Measurements from ENCODE around the gene PRDM16. TPM values are rescaled to one million over a fixed set of nuclear protein-coding genes. Genes with fewer than 3 reads are reported as not detected.

PRDM16 gene
- total RNA-seq, 4 donors from 2014 or later = 0.26 to 7.7 (median 0.35) TPM; not detected in 1

- DNase-seq = no peak
- no peaks in the 10 kb centered on the region for H3K36me3 ChIP-seq
- intact Hi-C loops (cut with DNase I; ENCODE audit: low total_unique reads) = no loop called here
- no peaks in the 10 kb centered on the region for H3K9me3 ChIP-seq
- H3K27ac ChIP-seq = no peak overlapping the region
- TF ChIP-seq POLR2A (IDR thresholded peaks at IDR 0.05) (no peak), CTCF (IDR thresholded peaks at IDR 0.05) (no peak)
- H3K27me3 ChIP-seq = no peaks in the 10 kb centered on the region
- no peaks in the 10 kb centered on the region for H3K4me1 ChIP-seq
- H3K4me3 ChIP-seq = no peak overlapping the region
These were observed 361.8 kb downstream of the PRDM16 start for GRCh38 chr1:3430820-3431219.

GRCh38 chr1:3431266-3431665, 362.3 kb downstream of the PRDM16 start:
- H3K27ac ChIP-seq = no peak overlapping the region

GRCh38 chr1:3431686-3432085, 362.7 kb downstream of the PRDM16 start:
- no peaks in the 10 kb centered on the region for H3K27me3 ChIP-seq
- no peak for DNase-seq
- no peak overlapping the region for H3K4me3 ChIP-seq
- intact Hi-C loops (cut with DNase I; ENCODE audit: low total_unique reads) = no loop called here
- no peaks in the 10 kb centered on the region for H3K4me1 ChIP-seq
- no peaks in the 10 kb centered on the region for H3K36me3 ChIP-seq
- no peaks in the 10 kb centered on the region for H3K9me3 ChIP-seq
- no peak overlapping the region for H3K27ac ChIP-seq
- TF ChIP-seq CTCF (IDR thresholded peaks at IDR 0.05) = no peak

More at GRCh38 chr1:3431266-3431665, 362.3 kb downstream of the PRDM16 start:
- Histone ChIP-seq H3K36me3 (no peaks in the 10 kb centered on the region), H3K27me3 (no peaks in the 10 kb centered on the region), H3K9me3 (no peaks in the 10 kb centered on the region), H3K4me1 (no peaks in the 10 kb centered on the region), H3K4me3 (no peak overlapping the region)
- no peak for TF ChIP-seq POLR2A (IDR thresholded peaks at IDR 0.05)
- TF ChIP-seq CTCF (IDR thresholded peaks at IDR 0.05) = no peak
- intact Hi-C loops (cut with DNase I; ENCODE audit: low total_unique reads) = no loop called here
- DNase-seq = no peak

GRCh38 chr1:3432306-3432705, 363.3 kb downstream of the PRDM16 start:
- Histone ChIP-seq H3K9me3 (no peaks in the 10 kb centered on the region), H3K4me3 (no peak overlapping the region), H3K36me3 (no peaks in the 10 kb centered on the region), H3K4me1 (no peaks in the 10 kb centered on the region), H3K27ac (no peak overlapping the region), H3K27me3 (no peaks in the 10 kb centered on the region)
- intact Hi-C loops (cut with DNase I; ENCODE audit: low total_unique reads) = no loop called here
- no peak for DNase-seq
- no peak for TF ChIP-seq CTCF (IDR thresholded peaks at IDR 0.05)
- TF ChIP-seq POLR2A (IDR thresholded peaks at IDR 0.05) = no peak

- no peaks in the 10 kb centered on the region for H3K27me3 ChIP-seq
- H3K4me1 ChIP-seq = no peaks in the 10 kb centered on the region
- H3K36me3 ChIP-seq = no peaks in the 10 kb centered on the region
- H3K9me3 ChIP-seq = no peaks in the 10 kb centered on the region
- no peak for TF ChIP-seq CTCF (IDR thresholded peaks at IDR 0.05)
- no peak for TF ChIP-seq POLR2A (IDR thresholded peaks at IDR 0.05)
- no peak overlapping the region for H3K4me3 ChIP-seq
- no peak for DNase-seq
- intact Hi-C loops (cut with DNase I; ENCODE audit: low total_unique reads) = no loop called here
- no peak overlapping the region for H3K27ac ChIP-seq
These were observed 364.1 kb downstream of the PRDM16 start for GRCh38 chr1:3433076-3433475.

Data from uterus (tissue), 4 donors.